IPS DF 6.9 (cell line): ENCODE measurements around the gene EMSY.
"Not testable (repeated sequence)": the region's sequence is repeated elsewhere in the genome, so short reads cannot be mapped to it uniquely, and the experiment has no call there.

Experiments used
- DNase-seq: peaks from one replicate; pipeline ENCODE4 v3.0.0-alpha.2; 2013; ENCODE audit warnings: low read depth, low spot score
- H3K27ac ChIP-seq: one replicate; pipeline ENCODE4 v1.5.1; 2013; ENCODE audit warnings: low read length, control low read depth
- H3K27me3 ChIP-seq: 2 replicates; pipeline ENCODE4 v1.6.1; 2013; ENCODE audit warnings: mild to moderate bottlenecking, low read length; ENCODE audit not compliant: control insufficient read depth, insufficient read depth
- H3K36me3 ChIP-seq: 2 replicates; pipeline ENCODE4 v1.6.1; 2013; ENCODE audit warnings: low read length; ENCODE audit not compliant: control insufficient read depth, insufficient read depth
- H3K4me1 ChIP-seq: 2 replicates; pipeline ENCODE4 v1.6.1; 2013; ENCODE audit warnings: low read length; ENCODE audit not compliant: control insufficient read depth, insufficient read depth
- H3K4me3 ChIP-seq: 2 replicates; pipeline ENCODE4 v1.5.1; 2013; ENCODE audit warnings: mild to moderate bottlenecking, low read length
- H3K9me3 ChIP-seq: 2 replicates; pipeline ENCODE4 v1.6.1; 2013; ENCODE audit warnings: low read length, inconsistent platforms; ENCODE audit not compliant: control insufficient read depth, insufficient read depth
- WGBS: extraction: QIAGEN DNeasy Blood & Tissue Kit; methylation state at CpG from one replicate; pipeline ENCODE4 v1.1.7; 2013; ENCODE audit warnings: mixed read lengths, missing lambda C conversion rate; ENCODE audit not compliant: insufficient read length, insufficient coverage; 5-methylcytosine and 5-hydroxymethylcytosine counted together

Gene EMSY

GRCh38 chr11:76566811-76567210 lies 122.0 kb downstream of the EMSY start:
- no CpG with 5 or more reads among the region's 1 CpG for WGBS
- DNase-seq = no peak
- no peaks in the 10 kb centered on the region for H3K36me3 ChIP-seq
- H3K27me3 ChIP-seq = no peaks in the 10 kb centered on the region
- H3K4me1 ChIP-seq = no peaks in the 10 kb centered on the region
- no peak overlapping the region for H3K27ac ChIP-seq
- H3K9me3 ChIP-seq = no peaks in the 10 kb centered on the region
- H3K4me3 ChIP-seq = no peak overlapping the region

- Histone ChIP-seq H3K27me3 (no peaks in the 10 kb centered on the region), H3K9me3 (no peaks in the 10 kb centered on the region), H3K27ac (no peak overlapping the region), H3K4me1 (no peaks in the 10 kb centered on the region), H3K4me3 (no peak overlapping the region), H3K36me3 (no peaks in the 10 kb centered on the region)
- DNase-seq = no peak
- no CpG with 5 or more reads among the region's 3 CpGs for WGBS
These were observed 122.4 kb downstream of the EMSY start for GRCh38 chr11:76567261-76567660.

- no CpG with 5 or more reads among the region's 4 CpGs for WGBS
- no peak for DNase-seq
- Histone ChIP-seq H3K4me3 (no peak overlapping the region), H3K4me1 (no peaks in the 10 kb centered on the region), H3K27ac (no peak overlapping the region), H3K9me3 (no peaks in the 10 kb centered on the region), H3K27me3 (no peaks in the 10 kb centered on the region), H3K36me3 (no peaks in the 10 kb centered on the region)
These were observed 123.3 kb downstream of the EMSY start for GRCh38 chr11:76568139-76568538.

- H3K27me3 ChIP-seq = no peaks in the 10 kb centered on the region
- no peak overlapping the region for H3K4me3 ChIP-seq
- WGBS = no CpG with 5 or more reads among the region's 1 CpG
- no peak for DNase-seq
- H3K9me3 ChIP-seq = no peaks in the 10 kb centered on the region
- no peaks in the 10 kb centered on the region for H3K4me1 ChIP-seq
- no peak overlapping the region for H3K27ac ChIP-seq
- H3K36me3 ChIP-seq = no peaks in the 10 kb centered on the region
These were observed 123.8 kb downstream of the EMSY start for GRCh38 chr11:76568621-76569020.

GRCh38 chr11:76572181-76572875 lies 127.5 kb downstream of the EMSY start:
- not testable (repeated sequence) for DNase-seq, H3K4me3 ChIP-seq, H3K9me3 ChIP-seq, H3K36me3 ChIP-seq, H3K27me3 ChIP-seq, H3K27ac ChIP-seq, H3K4me1 ChIP-seq
- WGBS = no CpG with 5 or more reads among the region's 12 CpGs

GRCh38 chr11:76574406-76574805 lies 129.6 kb downstream of the EMSY start:
- H3K4me1 ChIP-seq = peaks cover under 1% of the 10 kb centered on the region; the same call in 1 of the 2 replicates
- no CpG with 5 or more reads among the region's 2 CpGs for WGBS
- no peak overlapping the region for H3K4me3 ChIP-seq
- no peaks in the 10 kb centered on the region for H3K36me3 ChIP-seq
- no peaks in the 10 kb centered on the region for H3K27me3 ChIP-seq
- H3K9me3 ChIP-seq = no peaks in the 10 kb centered on the region
- no peak overlapping the region for H3K27ac ChIP-seq
- no peak for DNase-seq

- H3K27ac ChIP-seq = no peak overlapping the region
- no peak overlapping the region for H3K4me3 ChIP-seq
- whole genome bisulfite sequencing = no CpG with 5 or more reads among the region's 1 CpG
- no peaks in the 10 kb centered on the region for H3K27me3 ChIP-seq
- H3K36me3 ChIP-seq = no peaks in the 10 kb centered on the region
- no peak for DNase-seq
- H3K4me1 ChIP-seq = peaks cover 2% of the 10 kb centered on the region
- H3K9me3 ChIP-seq = no peaks in the 10 kb centered on the region
These were observed 130.1 kb downstream of the EMSY start for GRCh38 chr11:76574879-76575278.

- Histone ChIP-seq H3K27ac (no peak overlapping the region), H3K9me3 (no peaks in the 10 kb centered on the region), H3K27me3 (no peaks in the 10 kb centered on the region), H3K36me3 (no peaks in the 10 kb centered on the region), H3K4me1 (peaks cover 2% of the 10 kb centered on the region), H3K4me3 (no peak overlapping the region)
- DNase-seq = no peak
- WGBS = no CpG with 5 or more reads among the region's 12 CpGs
These were observed 132.6 kb downstream of the EMSY start for GRCh38 chr11:76577226-76577920.

GRCh38 chr11:76577921-76578653 lies 133.3 kb downstream of the EMSY start:
- Histone ChIP-seq H3K27ac (no peak overlapping the region), H3K27me3 (no peaks in the 10 kb centered on the region), H3K4me1 (peaks cover 2% of the 10 kb centered on the region), H3K9me3 (no peaks in the 10 kb centered on the region), H3K4me3 (no peak overlapping the region), H3K36me3 (no peaks in the 10 kb centered on the region)
- WGBS = no CpG with 5 or more reads among the region's 11 CpGs
- no peak for DNase-seq

GRCh38 chr11:76578654-76579055 lies 133.8 kb downstream of the EMSY start:
- Histone ChIP-seq H3K4me3 (no peak overlapping the region), H3K27me3 (no peaks in the 10 kb centered on the region), H3K27ac (no peak overlapping the region), H3K36me3 (no peaks in the 10 kb centered on the region), H3K4me1 (peaks cover 2% of the 10 kb centered on the region), H3K9me3 (no peaks in the 10 kb centered on the region)
- no peak for DNase-seq
- no CpG with 5 or more reads among the region's 11 CpGs for WGBS
